H9 (cell line): ENCODE measurements around the gene PPP2R1A. TPM values are rescaled to one million over a fixed set of nuclear protein-coding genes. Genes with fewer than 3 reads are reported as not detected.
A peak's percentile ranks its signal among the peaks of the same experiment; 100 is the strongest.

Experiments used
- DNase-seq: peaks from one replicate; pipeline ENCODE4 v3.0.0-alpha.2; 2017
- H2AFZ ChIP-seq: one replicate; pipeline ENCODE4 v1.6.1; 2013; ENCODE audit warnings: mild to moderate bottlenecking, low read length, control low read depth, moderate library complexity
- H2AK5ac ChIP-seq: 2 replicates; pipeline ENCODE4 v1.6.1; 2013; ENCODE audit warnings: low read length, control low read depth, mixed read lengths; ENCODE audit not compliant: insufficient read length
- H2BK120ac ChIP-seq: one replicate; pipeline ENCODE4 v1.6.1; 2013; ENCODE audit warnings: low read depth, mild to moderate bottlenecking, low read length, control low read depth, inconsistent platforms; ENCODE audit not compliant: poor library complexity, severe bottlenecking
- H2BK12ac ChIP-seq: 2 replicates; pipeline ENCODE4 v1.6.1; 2013; ENCODE audit warnings: low read length, control low read depth, mixed read lengths, low read depth; ENCODE audit not compliant: insufficient read length
- H2BK15ac ChIP-seq: 2 replicates; pipeline ENCODE4 v1.6.1; 2013; ENCODE audit warnings: low read depth, low read length, control low read depth
- H2BK20ac ChIP-seq: one replicate; pipeline ENCODE4 v1.6.1; 2013; ENCODE audit warnings: low read depth, mild to moderate bottlenecking, low read length, control low read depth, inconsistent platforms; ENCODE audit not compliant: poor library complexity, severe bottlenecking
- H2BK5ac ChIP-seq: 2 replicates; pipeline ENCODE4 v1.6.1; 2013; ENCODE audit warnings: low read length, control low read depth, mixed read lengths; ENCODE audit not compliant: insufficient read length
- H3K14ac ChIP-seq: 2 replicates; pipeline ENCODE4 v1.6.1; 2013; ENCODE audit warnings: low read length, control low read depth; ENCODE audit not compliant: insufficient read depth
- H3K18ac ChIP-seq: 2 replicates; pipeline ENCODE4 v1.6.1; 2013; ENCODE audit warnings: low read depth, mild to moderate bottlenecking, mixed read lengths, low read length, control low read depth; ENCODE audit not compliant: insufficient read length
- H3K23ac ChIP-seq: 2 replicates; pipeline ENCODE4 v1.6.1; 2013; ENCODE audit warnings: low read length, control low read depth, mixed read lengths, low read depth; ENCODE audit not compliant: insufficient read length
- H3K23me2 ChIP-seq: 2 replicates; pipeline ENCODE4 v1.6.1; 2013; ENCODE audit warnings: low read depth, mild to moderate bottlenecking, mixed read lengths, low read length, control low read depth; ENCODE audit not compliant: insufficient read length, poor library complexity, severe bottlenecking
- H3K27ac ChIP-seq: 2 replicates; pipeline ENCODE4 v1.5.1; 2013; ENCODE audit warnings: low read length, control low read depth, mixed read lengths, low read depth; ENCODE audit not compliant: insufficient read length
- H3K27me3 ChIP-seq: 2 replicates; pipeline ENCODE4 v1.6.1; 2013; ENCODE audit warnings: low read length, control low read depth, inconsistent platforms; ENCODE audit not compliant: insufficient read depth
- H3K4ac ChIP-seq: 2 replicates; pipeline ENCODE4 v1.6.1; 2013; ENCODE audit warnings: low read depth, mild to moderate bottlenecking, control low read depth, inconsistent platforms, low read length, moderate library complexity
- H3K4me1 ChIP-seq: 2 replicates; pipeline ENCODE4 v1.6.1; 2013; ENCODE audit warnings: low read length, control low read depth, inconsistent platforms; ENCODE audit not compliant: insufficient read depth
- H3K4me2 ChIP-seq: 2 replicates; pipeline ENCODE4 v1.6.1; 2013; ENCODE audit warnings: low read length, control low read depth, mixed read lengths; ENCODE audit not compliant: insufficient read length, insufficient read depth
- H3K56ac ChIP-seq: 2 replicates; pipeline ENCODE4 v1.6.1; 2013; ENCODE audit warnings: low read depth, mild to moderate bottlenecking, mixed read lengths, low read length, control low read depth; ENCODE audit not compliant: insufficient read length
- H3K79me1 ChIP-seq: 2 replicates; pipeline ENCODE4 v1.6.1; 2013; ENCODE audit warnings: low read depth, mild to moderate bottlenecking, moderate library complexity, low read length, control low read depth, inconsistent platforms; ENCODE audit not compliant: insufficient read depth, poor library complexity, severe bottlenecking
- H3K79me2 ChIP-seq: 2 replicates; pipeline ENCODE4 v1.6.1; 2013; ENCODE audit warnings: low read length, control low read depth, inconsistent platforms; ENCODE audit not compliant: insufficient read depth
- H3K9ac ChIP-seq: 2 replicates; pipeline ENCODE4 v1.6.1; 2013; ENCODE audit warnings: low read length, control low read depth, mixed read lengths; ENCODE audit not compliant: insufficient read length; ENCODE audit errors: extremely low read depth
- H3K9me3 ChIP-seq: one replicate; pipeline ENCODE4 v1.6.1; 2013; ENCODE audit warnings: low read depth, low read length, inconsistent platforms; ENCODE audit not compliant: control insufficient read depth
- H3T11ph ChIP-seq: one replicate; pipeline ENCODE4 v1.6.1; 2013; ENCODE audit warnings: mild to moderate bottlenecking, low read length, control low read depth, inconsistent platforms
- H4K20me1 ChIP-seq: one replicate; pipeline ENCODE4 v1.6.1; 2013; ENCODE audit not compliant: control insufficient read depth, insufficient read length, insufficient read depth
- H4K5ac ChIP-seq: 2 replicates; pipeline ENCODE4 v1.6.1; 2013; ENCODE audit warnings: low read depth, mild to moderate bottlenecking, mixed read lengths, low read length, control low read depth; ENCODE audit not compliant: insufficient read length
- H4K8ac ChIP-seq: replicated peaks from 2 replicates; pipeline ENCODE4 v1.6.1; 2013; ENCODE audit warnings: low read length, control low read depth, mixed read lengths, low read depth; ENCODE audit not compliant: insufficient read length
- H4K91ac ChIP-seq: 2 replicates; pipeline ENCODE4 v1.6.1; 2013; ENCODE audit warnings: low read depth, mild to moderate bottlenecking, moderate library complexity, mixed read lengths, low read length, control low read depth; ENCODE audit not compliant: insufficient read length
- H3K27ac Mint-ChIP-seq, 3 experiments: 2 replicates in 2 of 3; 3 replicates in 1 of 3; pipeline ENCODE4 v1.8.0; 2020 to 2021; ENCODE audit warnings: mixed read lengths in 3 of 3, mild to moderate bottlenecking in 1 of 3, moderate library complexity in 1 of 3
- H3K27me3 Mint-ChIP-seq: 2 replicates; pipeline ENCODE4 v1.8.0; 2021; ENCODE audit warnings: low read depth, mild to moderate bottlenecking, moderate library complexity, mixed read lengths
- H3K36me3 Mint-ChIP-seq, 3 experiments: 2 replicates in 2 of 3; 3 replicates in 1 of 3; pipeline ENCODE4 v1.8.0; 2020 to 2021; ENCODE audit warnings: low read depth in 3 of 3, mixed read lengths in 3 of 3; ENCODE audit not compliant: insufficient read depth in 1 of 3
- H3K4me1 Mint-ChIP-seq, 2 experiments: 2 replicates each; pipeline ENCODE4 v1.8.0; 2020; ENCODE audit warnings: mixed read lengths in 2 of 2
- H3K4me3 Mint-ChIP-seq, 2 experiments: 2 replicates in 1 of 2; 3 replicates in 1 of 2; pipeline ENCODE4 v1.8.0; 2020 to 2021; ENCODE audit warnings: mild to moderate bottlenecking in 2 of 2, mixed read lengths in 2 of 2, moderate library complexity in 1 of 2
- H3K9me3 Mint-ChIP-seq, 2 experiments: 2 replicates in 1 of 2; 3 replicates in 1 of 2; pipeline ENCODE4 v1.8.0; 2020; ENCODE audit warnings: mild to moderate bottlenecking in 2 of 2, mixed read lengths in 2 of 2, moderate library complexity in 1 of 2
- CTCF ChIP-seq: fragments of 200-600 bp; sonication (generic); conservative IDR thresholded peaks from 3 replicates; pipeline ENCODE4 v1.8.0; 2021; ENCODE audit warnings: antibody characterized with exemption, mild to moderate bottlenecking
- WGBS: extraction: QIAGEN DNeasy Blood & Tissue Kit; methylation state at CpG from one replicate; pipeline ENCODE4 v1.1.7; 2013; ENCODE audit warnings: missing lambda C conversion rate, low lambda C conversion rate, mixed read lengths; ENCODE audit not compliant: insufficient read length; ENCODE audit errors: extremely low coverage; 5-methylcytosine and 5-hydroxymethylcytosine counted together
- total RNA-seq: library from RNA; stranded (reverse); gene quantifications from 2 replicates; pipeline ENCODE4 v1.2.1, GENCODE V29; 2021

Gene PPP2R1A
- total RNA-seq, 1 experiment from 2014 or later, result 432 TPM

- Mint-ChIP-seq H3K4me1 (no peaks in the 10 kb centered on the region), H3K9me3 (no peaks in the 10 kb centered on the region), H3K36me3 (peaks cover 80 to 96% (median 94%) of the 10 kb centered on the region in 3 experiments), H3K27ac (peak overlapping the region in 1 of 3 experiments; percentile 53; a peak in 1 of 7 replicates), H3K4me3 (no peak overlapping the region), H3K27me3 (no peaks in the 10 kb centered on the region)
- Histone ChIP-seq H2BK20ac (no peak overlapping the region), H3K14ac (no peak overlapping the region), H3K23me2 (no peaks in the 10 kb centered on the region), H3K79me1 (no peaks in the 10 kb centered on the region), H3K18ac (no peak overlapping the region), H3K9me3 (no peaks in the 10 kb centered on the region), H4K5ac (no peak overlapping the region), H4K20me1 (peaks cover 2% of the 10 kb centered on the region), H2BK5ac (no peak overlapping the region), H2AK5ac (no peak overlapping the region), H3K27ac (no peak overlapping the region), H3K27me3 (no peaks in the 10 kb centered on the region), H2BK15ac (no peak overlapping the region), H4K8ac (no peak overlapping the region), H3K23ac (no peak overlapping the region), H3K4me1 (no peaks in the 10 kb centered on the region), H3T11ph (no peak overlapping the region), H2BK120ac (no peak overlapping the region), H3K9ac (no peak overlapping the region), H3K79me2 (no peaks in the 10 kb centered on the region), H3K4me2 (no peak overlapping the region), H2BK12ac (no peak overlapping the region), H3K56ac (no peak overlapping the region), H4K91ac (no peak overlapping the region), H3K4ac (no peak overlapping the region), H2AFZ (no peak overlapping the region)
- no CpG with 5 or more reads among the region's 7 CpGs for WGBS
- no peak for DNase-seq
- TF ChIP-seq CTCF, result no peak
These were observed 32.1 kb downstream of the PPP2R1A start for GRCh38 chr19:52221831-52222375.
